HG03045 (cell line): Measurements from ENCODE around the gene ANKRD12.
"Not testable (repeated sequence)": the region's sequence is repeated elsewhere in the genome, so short reads cannot be mapped to it uniquely, and the experiment has no call there.

Experiments used
- ATAC-seq: cut with Tn5 transposase; IDR thresholded peaks from one replicate; pipeline ENCODE4 v1.9.1; 2021; ENCODE audit warnings: mild to moderate bottlenecking, moderate library complexity; ENCODE audit not compliant: unreplicated experiment

The ANKRD12 gene

DNA sequence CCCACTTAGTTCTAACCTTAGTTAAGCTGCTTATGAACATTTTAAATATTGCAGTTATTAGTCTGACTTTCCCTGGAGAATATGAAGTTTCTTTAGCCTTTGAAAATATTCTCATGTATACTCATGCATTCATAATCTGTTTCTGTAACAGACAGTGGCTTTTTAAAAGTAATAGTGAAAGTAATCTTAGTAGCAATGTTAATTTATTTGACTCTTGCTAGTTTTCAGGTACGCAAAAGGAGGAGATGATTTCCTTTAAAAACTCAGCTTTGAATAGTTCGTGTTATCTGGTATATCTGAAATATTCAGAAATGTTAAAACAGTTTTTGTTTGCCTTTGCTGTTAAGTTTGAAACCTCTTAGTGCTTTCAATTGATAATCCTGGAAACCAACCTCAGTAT is 3.8 kb downstream of the ANKRD12 start:
- no peak for ATAC-seq

DNA sequence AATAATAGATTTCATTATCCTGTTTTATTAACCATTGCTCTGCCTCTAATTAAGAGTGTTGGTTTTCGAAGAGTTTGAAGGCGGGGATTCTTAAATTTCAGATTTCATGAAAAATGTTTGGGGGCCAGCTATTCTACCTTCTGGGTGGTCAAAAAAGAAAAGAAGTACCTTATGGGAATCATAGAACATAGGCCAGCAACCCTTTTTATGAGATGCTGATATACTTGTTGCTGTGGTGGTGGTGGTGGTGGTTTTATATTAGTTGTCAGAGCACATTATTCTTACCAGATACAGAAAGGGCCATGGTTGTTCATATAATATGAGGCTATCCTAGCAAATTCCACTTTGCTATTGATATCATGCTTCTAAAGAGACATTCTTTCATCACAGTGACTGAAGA is 4.4 kb downstream of the ANKRD12 start:
- no peak for ATAC-seq

GRCh38 chr18:9146224-9146623 is 9.6 kb downstream of the ANKRD12 start:
- ATAC-seq, result no peak

DNA sequence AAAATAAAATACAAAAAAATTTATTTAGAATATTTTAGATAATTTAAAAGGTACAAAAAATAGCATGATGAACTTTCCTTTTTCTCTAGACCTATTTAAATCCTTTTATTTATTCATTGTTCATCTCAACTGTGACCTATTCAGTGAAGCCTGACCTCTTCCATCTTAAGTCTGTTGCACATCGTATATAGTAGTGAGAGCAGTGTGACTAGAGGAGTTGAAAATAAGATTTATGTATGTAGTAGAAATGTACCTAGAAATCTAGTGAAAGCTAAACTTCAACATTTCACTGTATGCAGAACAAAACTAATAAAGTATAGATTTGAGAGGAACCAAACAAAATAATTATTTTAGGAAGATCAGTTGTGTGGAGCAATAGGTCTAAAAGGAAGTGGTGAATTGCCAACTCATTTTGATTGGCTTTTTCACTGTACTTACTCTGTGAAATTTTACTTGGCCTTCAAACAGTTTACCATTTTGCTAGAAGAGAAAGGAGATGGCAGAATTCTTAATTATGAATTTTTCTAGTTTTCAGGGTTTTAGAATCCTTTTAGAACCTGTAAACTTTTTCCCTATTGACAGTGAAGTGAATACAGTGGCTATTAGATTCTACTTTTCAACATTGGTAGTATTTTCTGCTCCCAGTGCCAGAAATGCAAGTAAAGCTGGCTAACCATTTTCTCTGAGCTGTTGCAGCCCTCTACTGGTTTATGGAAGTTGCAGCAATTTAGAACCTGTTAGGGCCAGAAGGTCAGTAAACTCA is 11.0 kb downstream of the ANKRD12 start:
- ATAC-seq, result no peak

DNA sequence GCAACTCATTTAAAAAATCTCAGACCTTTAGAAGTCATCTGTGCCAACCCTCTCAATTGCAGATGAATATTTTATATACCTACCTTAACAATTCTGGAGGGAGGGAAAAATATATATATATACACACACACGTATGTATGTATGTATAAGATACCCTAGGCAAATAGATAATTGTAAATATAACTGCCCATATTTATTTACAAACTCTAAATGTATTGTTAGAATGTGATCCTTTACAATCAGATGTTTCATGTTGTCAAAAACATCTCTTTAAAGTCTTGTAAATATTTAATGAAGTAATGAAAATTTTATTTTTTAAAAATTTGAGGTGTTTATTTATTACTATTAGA is 11.6 kb downstream of the ANKRD12 start:
- ATAC-seq, result no peak

GRCh38 chr18:9150121-9150520 is 13.5 kb downstream of the ANKRD12 start:
- no peak for ATAC-seq

DNA sequence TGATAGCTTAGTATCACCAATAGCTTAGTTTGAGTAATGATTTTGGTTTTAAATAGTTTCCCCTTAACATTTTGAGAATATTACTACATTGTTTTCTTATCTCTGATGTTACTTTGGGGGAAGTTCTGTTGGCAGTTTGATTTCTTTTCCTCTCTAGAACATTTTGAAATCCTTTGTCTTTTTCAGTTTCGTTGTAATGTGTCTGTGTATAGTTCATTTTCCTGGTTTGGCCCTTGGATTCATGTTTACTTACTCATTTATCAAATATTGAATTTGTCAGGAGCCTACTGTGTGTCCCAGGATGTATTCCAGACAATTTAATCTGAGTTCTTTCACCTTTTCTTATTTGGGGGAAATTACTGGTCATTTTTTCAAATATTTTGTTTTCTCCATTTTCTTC is 16.7 kb downstream of the ANKRD12 start:
- no peak for ATAC-seq

DNA sequence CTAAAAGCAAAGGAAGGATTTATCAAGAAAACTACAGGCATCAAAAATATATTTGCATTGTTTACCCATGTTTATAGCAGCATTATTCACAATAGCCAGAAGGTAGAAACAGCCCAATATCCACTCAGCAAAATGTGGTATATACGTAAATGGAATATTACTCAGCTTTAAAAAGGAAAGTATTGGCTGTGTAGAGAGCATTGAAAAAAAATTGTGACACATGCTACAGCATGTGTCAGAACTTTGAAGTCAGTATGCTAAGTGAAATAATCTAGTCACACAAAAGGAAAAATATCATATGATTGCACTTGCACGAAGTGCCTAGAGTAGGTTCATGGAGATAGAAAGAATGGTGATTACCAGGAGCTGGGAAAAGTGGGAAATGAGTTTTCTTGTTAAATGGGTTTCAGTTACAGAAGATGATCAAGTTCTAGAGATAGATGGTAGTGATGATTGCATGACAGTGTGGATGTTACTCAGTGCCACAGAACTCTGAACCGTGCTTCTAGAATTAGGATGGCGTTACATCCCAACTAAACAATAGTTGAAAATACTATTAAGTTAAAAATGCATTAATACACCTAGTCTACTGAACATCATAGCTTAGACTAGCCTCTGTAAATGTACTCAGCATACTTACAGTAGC is 20.1 kb downstream of the ANKRD12 start:
- ATAC-seq, result no peak

DNA sequence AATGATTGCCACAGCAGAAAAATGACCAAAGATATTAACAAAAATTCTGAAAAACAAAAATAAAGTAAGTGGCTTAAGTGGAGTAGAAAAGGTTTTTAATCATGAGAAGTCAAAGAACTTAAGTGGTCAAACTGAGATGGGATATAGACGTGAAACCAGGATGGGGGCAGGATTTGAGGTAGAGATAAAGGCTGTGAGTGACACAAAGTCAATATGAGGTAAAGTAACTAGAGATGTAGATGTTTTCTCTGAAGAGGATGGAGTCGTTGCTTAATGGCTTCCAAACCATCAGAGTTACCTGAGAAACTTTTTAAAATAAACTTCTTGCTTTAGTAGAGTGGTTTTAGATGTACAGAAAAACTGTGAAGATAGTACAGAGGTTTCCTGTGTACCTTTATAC is 21.2 kb downstream of the ANKRD12 start:
- no peak for ATAC-seq

DNA sequence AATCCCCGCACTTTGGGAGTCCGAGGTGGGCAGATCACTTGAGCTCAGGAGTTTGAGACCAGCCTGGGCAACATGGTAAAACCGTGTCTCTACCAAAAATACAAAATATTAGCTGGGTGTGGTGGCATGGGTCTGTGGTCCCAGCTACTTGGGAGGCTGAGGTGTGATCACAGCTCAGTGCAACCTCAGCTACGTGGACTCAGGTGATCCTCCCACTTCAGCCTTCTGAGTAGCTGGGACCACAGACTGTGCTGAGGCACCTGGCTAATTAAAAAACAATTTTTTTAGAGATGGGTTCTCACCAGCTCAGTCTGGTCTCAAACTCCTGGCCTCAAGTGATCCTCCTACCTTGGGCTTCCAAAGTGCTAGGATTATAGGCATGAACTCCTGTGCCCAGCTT is 23.4 kb downstream of the ANKRD12 start:
- no peak for ATAC-seq

DNA sequence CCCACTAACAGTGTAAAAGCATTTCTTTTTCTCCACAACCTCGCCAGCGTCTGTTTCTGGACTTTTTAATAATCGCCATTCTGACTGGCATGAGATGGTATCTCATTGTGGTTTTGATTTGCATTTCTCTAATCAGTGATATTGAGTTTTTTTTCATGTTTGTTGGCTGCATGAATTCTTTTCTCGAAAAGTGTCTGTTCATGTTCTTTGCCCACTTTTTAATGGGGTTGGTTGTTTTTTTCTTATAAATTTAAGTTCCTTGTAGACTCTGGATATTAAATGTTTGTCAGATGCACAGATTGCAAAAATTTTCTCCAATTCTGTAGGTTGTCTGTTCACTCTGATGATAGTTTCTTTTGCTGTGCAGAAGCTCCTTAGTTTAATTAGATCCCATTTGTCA is 26.1 kb downstream of the ANKRD12 start:
- ATAC-seq, result not testable (repeated sequence)

DNA sequence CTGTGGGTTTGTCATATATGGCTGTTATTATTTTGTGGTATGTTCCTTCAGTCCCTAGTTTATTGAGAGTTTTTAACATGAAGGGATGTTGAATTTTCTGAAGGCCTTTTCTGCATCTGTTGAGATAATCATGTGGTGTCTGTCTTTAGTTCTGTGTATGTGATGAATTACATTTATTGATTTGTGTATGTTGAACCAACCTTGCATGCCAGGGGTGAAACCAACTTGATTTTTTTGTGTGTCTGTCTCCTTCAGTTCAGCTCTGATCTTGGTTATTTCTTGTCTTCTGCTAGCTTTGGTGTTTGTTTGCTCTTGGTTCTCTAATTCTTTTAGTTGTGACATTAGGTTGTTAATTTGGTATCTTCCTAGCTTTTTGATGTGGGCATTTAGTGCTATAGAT is 27.6 kb downstream of the ANKRD12 start:
- not testable (repeated sequence) for ATAC-seq

DNA sequence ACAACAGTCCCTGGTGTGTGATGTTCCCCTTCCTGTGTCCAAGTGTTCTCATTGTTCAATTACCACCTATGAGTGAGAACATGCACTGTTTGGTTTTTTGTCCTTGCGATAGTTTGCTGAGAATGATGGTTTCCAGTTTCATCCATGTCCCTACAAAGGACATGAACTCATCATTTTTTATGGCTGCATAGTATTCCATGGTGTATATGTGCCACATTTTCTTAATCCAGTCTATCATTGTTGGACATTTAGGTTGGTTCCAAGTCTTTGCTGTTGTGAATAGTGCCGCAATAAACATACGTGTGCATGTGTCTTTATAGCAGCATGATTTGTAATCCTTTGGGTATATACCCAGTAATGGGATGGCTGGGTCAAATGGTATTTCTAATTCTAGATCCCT is 29.3 kb downstream of the ANKRD12 start:
- ATAC-seq, result not testable (repeated sequence)

DNA sequence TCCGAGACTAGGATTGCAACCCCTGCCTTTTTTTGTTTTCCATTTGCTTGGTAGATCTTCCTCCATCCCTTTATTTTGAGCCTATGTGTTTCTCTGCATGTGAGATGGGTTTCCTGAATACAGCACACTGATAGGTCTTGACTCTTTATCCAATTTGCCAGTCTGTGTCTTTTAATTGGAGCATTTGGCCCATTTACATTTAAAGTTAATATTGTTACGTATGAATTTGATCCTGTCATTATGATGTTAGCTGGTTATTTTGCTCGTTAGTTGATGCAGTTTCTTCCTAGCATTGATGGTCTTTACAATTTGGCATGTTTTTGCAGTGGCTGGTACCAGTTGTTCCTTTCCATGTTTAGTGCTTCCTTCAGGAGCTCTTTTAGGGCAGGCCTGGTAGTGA is 32.9 kb downstream of the ANKRD12 start:
- ATAC-seq, result not testable (repeated sequence)

DNA sequence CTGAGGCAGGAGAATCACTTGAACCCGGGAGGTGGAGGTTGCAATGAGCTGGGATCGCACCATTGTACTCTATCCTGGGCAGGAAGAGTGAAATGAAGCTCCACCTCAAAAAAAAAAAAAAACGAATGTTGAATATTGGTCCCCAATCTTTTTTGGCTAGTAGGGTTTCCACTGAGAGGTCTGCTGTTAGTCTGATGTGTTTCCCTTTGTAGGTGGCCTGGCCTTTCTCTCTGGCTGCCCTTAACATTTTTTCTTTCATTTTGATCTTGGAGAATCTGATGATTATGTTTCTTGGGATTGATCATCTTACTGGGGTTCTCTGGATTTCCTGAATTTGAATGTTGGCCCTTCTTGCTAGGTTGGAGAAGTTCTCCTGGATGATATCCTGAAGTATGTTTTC is 35.3 kb downstream of the ANKRD12 start:
- not testable (repeated sequence) for ATAC-seq

GRCh38 chr18:9172506-9173127 is 36.0 kb downstream of the ANKRD12 start:
- no peak for ATAC-seq

- ATAC-seq, result no peak
These were observed 37.2 kb downstream of the ANKRD12 start for GRCh38 chr18:9173770-9174233.

DNA sequence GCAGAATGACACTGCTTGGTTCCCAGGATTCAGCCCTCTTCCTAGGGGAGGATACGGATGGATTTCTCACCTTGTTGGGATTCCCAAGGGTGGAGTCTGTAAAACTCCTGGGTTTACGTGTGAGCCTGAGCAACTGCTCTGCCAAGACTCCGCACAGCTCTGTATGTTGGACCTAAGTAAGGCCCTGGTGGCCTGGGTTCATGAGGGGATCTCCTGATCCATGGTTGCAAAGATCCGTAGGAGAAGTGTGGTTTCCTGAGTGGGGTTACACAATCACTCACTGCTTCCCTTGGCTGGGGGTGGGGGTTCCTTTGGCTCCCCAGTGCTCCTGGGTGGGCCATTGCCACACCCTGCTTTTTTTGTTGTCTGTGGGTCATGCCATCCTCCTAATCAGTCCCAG is 37.7 kb downstream of the ANKRD12 start:
- ATAC-seq, result no peak

DNA sequence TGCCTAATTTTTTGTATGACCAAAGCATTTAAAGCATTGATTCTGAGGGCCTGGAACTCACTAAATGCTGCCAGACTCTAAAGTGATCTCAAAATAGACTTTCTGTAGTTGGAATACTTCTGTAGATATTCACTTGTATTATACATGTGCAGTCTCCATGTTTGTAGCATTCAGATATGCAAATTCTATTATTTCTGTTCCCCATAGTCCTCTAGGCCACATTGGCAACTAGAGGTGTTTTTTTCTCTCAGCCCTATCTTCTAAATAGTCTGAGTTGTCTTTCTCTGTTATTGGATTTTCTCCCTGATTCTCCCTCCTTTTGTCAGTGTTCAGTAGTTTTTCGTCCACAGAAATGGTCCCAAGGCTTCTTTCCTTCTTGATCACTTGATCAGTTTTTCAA is 38.5 kb downstream of the ANKRD12 start:
- ATAC-seq, result no peak

DNA sequence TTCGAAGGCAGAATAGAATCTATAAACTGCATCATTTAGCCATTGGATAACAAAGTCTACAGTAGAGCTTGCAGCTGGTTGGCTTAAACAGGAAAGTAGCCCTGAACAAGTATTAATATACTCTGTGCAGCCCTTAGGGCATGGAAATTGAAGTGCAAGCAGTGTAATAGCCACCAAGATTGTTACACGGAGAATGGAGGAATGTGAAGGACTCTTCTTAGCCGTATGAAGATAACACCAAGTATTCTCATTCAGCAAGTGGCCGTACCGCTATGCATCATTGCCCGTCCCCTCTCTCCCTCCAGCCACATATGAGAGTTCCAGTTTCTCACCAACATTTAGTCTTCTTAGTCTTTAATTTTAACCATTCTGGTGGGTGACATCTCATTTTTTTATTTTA is 40.5 kb downstream of the ANKRD12 start:
- ATAC-seq, result no peak

- no peak for ATAC-seq
These were observed 40.9 kb downstream of the ANKRD12 start for GRCh38 chr18:9177466-9177865.

GRCh38 chr18:9178557-9178956 is 42.0 kb downstream of the ANKRD12 start:
- no peak for ATAC-seq
